DMS53 (cell line): ENCODE results near the gene IZUMO4.

Experiments used
- DNase-seq: peaks from one replicate; lab custom pipeline; 2025; lab: John Stamatoyannopoulos, UW

The IZUMO4 gene

DNA sequence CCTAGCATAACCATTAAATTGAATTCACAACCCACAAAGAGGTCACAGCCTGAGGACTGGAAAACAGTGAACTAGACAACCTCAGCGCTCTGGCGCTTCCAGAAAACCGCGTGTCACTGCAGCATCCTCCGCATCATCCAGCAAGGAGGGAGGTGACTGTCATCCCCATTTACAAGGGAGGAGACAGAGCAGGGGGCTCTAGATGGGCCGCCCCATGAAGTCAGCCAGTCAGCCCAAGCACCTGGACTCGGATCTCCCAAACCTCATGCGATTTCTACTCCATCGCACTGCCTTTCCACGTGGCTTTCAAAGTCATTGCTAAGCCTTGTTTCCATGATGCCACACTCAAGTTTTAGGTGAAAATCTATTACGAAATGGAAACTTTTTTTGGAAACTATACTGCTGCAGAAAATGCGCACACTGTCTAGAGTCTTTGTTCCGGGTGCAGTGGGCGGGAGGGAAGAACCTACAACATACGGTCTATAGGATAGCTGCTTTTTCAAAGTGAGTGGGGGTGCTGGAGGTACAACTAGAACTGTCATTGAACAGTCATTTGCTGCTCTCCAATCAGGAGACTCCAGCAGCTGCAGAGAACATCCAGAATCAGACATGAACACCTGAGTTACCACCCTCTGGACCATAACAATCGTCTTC is 51.9 kb downstream of the IZUMO4 start:
- no peak for DNase-seq
